Measurements from ENCODE around the gene KBTBD4. TPM values are rescaled to one million over a fixed set of nuclear protein-coding genes. Genes with fewer than 3 reads are reported as not detected.

The KBTBD4 gene
- total and polyA plus RNA-seq, 2 of the 13 experiments (the other 11 are each of a cell fraction or from before 2014, with no cell fraction given): 8.5 to 12.8 TPM

GRCh38 chr11:47578524-47579494, at the start of gene KBTBD4, which contains the start of gene NDUFS3 (continued):
- TF ChIP-seq FOXO1 (CRISPR knock-in tag; IDR thresholded peaks at IDR 0.05) (peak; percentile 76), YEATS2 (CRISPR knock-in tag; IDR thresholded peaks at IDR 0.05; ENCODE audit: borderline replicate concordance) (peak; percentile 99), SRY (CRISPR knock-in tag; IDR thresholded peaks at IDR 0.05) (peak; percentile 86; the same call in 1 of the 2 replicates), PRDM4 (CRISPR knock-in tag; IDR thresholded peaks at IDR 0.05; ENCODE audit: borderline replicate concordance) (no peak), KDM5A (IDR thresholded peaks at IDR 0.05; ENCODE audit: borderline replicate concordance, low read length) (peak; percentile 100), JUNB (CRISPR knock-in tag; IDR thresholded peaks at IDR 0.05; ENCODE audit: borderline replicate concordance) (peak; percentile 29), ZNF3 (CRISPR knock-in tag; IDR thresholded peaks at IDR 0.05) (no peak), ZSCAN22 (CRISPR knock-in tag; IDR thresholded peaks at IDR 0.05) (peak; percentile 40; the same call in 1 of the 2 replicates), HOXD1 (CRISPR knock-in tag; IDR thresholded peaks at IDR 0.05) (no peak), FOXK2 (IDR thresholded peaks at IDR 0.05) (peak; percentile 68; the same call in 1 of the 2 replicates), ZNF280B (CRISPR knock-in tag; IDR thresholded peaks at IDR 0.05; ENCODE audit: borderline replicate concordance) (peak; percentile 95), ATRX (CRISPR knock-in tag; IDR thresholded peaks at IDR 0.05; ENCODE audit: borderline replicate concordance) (no peak), AHDC1 (CRISPR knock-in tag; IDR thresholded peaks at IDR 0.05; ENCODE audit: borderline replicate concordance) (0 out of 2 replicates have a peak, but pooled peaks have one; percentile 5), SMAD9 (CRISPR knock-in tag; IDR thresholded peaks at IDR 0.05) (peak; percentile 71), MXD3 (CRISPR knock-in tag; IDR thresholded peaks at IDR 0.05) (peak; percentile 93), FLYWCH1 (CRISPR knock-in tag; IDR thresholded peaks at IDR 0.05) (no peak), JARID2 (CRISPR knock-in tag; IDR thresholded peaks at IDR 0.05; ENCODE audit: insufficient replicate concordance) (peak; percentile 93)
